Measurements from ENCODE around the gene LHPP. TPM values are rescaled to one million over a fixed set of nuclear protein-coding genes. Genes with fewer than 3 reads are reported as not detected.

The LHPP gene
- total RNA-seq, 1 experiment from 2014 or later = 17.3 TPM

GRCh38 chr10:124622866-124623536 lies 161.4 kb downstream of the LHPP start:
- DNase-seq (ENCODE audit: low spot score) = no peak
- in situ Hi-C loops (cut with HindIII; ENCODE audit: low sequenced_read_pairs) = no loop called here

DNA sequence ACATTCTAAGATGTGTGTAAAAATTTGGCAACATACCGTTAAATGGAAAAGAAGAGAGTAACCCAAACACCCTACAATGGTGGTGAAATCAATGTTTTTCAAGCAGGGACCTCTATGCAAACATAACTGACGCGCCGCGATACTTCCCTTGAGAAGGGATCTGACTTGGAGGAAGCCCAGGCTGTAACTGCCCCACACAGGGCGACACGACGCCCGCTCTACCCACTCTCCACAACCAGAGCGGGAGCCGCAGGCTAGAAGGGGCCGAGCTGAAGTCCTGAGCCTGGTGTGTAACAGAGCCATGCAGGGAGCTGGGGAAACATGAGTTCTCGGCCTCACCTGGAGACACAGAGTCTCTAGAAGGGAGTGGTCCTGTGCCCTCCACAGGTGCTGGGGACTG lies 162.4 kb downstream of the LHPP start:
- no peak for DNase-seq (ENCODE audit: low spot score)
- in situ Hi-C loops (cut with HindIII; ENCODE audit: low sequenced_read_pairs) = no loop called here

GRCh38 chr10:124624466-124624865 lies 162.8 kb downstream of the LHPP start:
- no peak for DNase-seq (ENCODE audit: low spot score)
- in situ Hi-C loops (cut with HindIII; ENCODE audit: low sequenced_read_pairs) = no loop called here

GRCh38 chr10:124624895-124625294 lies 163.3 kb downstream of the LHPP start:
- no peak for DNase-seq (ENCODE audit: low spot score)
- in situ Hi-C loops (cut with HindIII; ENCODE audit: low sequenced_read_pairs) = no loop called here

DNA sequence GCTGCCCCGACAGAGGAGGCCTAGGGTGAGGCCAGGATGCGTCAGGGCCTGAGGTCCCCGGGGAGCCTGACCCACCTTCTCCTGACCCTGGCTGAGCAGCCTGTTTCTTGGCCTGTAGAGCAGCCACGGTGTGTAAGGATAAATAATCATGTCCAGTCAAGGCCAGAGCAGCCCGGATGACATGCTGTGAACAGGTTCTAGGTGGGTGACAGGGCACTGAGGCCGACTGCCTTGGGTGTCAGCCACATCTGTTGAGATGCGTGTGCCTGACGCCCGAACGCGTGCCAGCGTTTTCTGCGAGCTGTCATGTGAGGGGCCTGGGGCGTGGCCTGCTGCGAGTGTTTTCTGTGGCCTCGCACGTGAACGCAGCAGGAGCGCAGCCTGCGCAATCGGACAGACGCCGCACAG lies 164.2 kb downstream of the LHPP start:
- in situ Hi-C loops (cut with HindIII; ENCODE audit: low sequenced_read_pairs) = no loop called here

DNA sequence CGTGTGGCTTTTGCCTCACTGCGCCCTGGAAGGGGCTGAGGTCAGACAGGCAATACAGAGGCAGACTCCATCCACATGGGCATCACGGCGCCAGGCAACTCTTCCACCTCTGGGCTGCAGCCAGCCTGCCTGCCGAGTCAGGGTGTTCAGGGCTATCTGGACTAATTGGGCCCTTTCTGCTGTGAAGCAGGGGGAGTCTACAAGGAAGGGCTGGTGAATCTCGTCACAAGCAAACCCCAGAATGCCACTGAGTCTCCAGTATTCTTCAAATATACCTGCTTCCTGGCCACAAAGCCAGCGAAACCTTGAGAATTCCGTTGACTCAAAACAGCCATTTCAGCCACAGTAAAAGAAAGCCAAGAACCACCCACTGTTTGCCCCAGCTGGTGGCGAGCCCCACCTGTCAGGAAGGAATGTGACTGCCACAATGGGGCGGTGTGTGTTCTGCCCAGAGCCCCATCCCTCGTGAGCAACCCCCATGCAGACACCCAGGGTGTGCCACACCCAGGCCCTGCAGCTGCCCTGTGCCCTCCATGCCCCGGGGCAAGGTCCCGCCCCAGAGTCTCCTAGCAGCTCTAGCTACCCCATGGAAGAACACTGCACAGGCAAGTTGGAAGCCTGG lies 165.2 kb downstream of the LHPP start:
- in situ Hi-C loops (cut with HindIII; ENCODE audit: low sequenced_read_pairs) = no loop called here
- DNase-seq (ENCODE audit: low spot score) = no peak

More for the DNA sequence above, 164.2 kb downstream of the LHPP start:
- DNase-seq (ENCODE audit: low spot score) = no peak

DNA sequence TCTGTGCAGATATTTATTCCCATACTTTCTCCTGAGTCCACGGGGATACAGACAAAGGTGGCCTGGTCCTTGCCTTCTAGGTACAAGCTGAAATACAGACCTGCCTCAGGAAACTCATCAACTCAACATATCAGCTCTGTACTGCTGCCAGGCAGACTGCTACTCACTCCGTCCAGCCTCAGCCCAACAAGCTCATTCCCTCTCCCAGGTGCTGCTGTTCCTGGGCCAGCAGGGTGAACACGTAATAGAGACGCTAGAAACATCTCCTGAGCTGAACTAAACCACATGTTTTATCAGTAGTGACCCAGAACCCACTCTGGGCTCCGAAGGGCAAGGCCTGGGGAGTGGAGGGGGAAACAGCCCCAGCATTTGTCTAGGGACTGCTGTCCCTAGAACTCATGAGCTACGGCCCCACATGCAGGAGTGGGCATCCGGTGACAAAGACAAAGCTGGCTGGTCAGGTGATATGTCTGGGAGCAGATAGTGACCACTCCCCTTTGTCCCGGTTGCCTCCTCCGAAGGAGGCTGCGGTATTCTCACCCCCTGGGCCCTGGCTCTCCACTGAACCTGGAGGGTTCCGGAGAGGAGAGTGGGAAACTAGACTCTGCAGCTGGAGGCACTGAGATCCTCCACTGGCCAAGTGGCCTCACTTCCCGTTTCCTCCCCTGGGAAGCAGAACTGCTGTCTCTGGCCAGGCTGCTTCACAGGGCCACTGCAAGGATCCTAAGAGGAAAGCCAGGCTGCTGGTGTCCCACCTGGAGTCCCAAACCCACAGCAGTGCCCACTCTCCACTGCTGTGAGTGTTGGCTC lies 166.4 kb downstream of the LHPP start:
- in situ Hi-C loops (cut with HindIII; ENCODE audit: low sequenced_read_pairs) = no loop called here
- no peak for DNase-seq (ENCODE audit: low spot score)

DNA sequence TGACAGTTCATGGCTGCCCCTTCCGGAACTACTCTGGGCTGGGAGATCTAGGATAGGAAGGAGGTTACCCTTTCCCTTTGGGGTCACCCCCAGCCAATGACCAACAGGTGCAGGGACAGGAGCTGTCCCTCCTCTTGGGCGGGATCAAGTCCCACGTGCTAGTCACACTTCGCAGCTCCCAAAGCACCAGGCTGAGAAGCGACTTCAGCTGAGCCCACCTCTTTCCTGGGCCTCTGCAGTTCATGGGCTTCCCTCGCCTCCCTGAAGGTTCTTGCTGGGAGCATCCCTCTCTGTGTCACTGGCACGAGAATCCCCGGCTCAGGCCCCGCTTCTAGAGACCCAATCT lies 167.0 kb downstream of the LHPP start:
- in situ Hi-C loops (cut with HindIII; ENCODE audit: low sequenced_read_pairs) = no loop called here
- DNase-seq (ENCODE audit: low spot score) = no peak

- in situ Hi-C loops (cut with HindIII; ENCODE audit: low sequenced_read_pairs) = no loop called here
Observed at GRCh38 chr10:124629415-124629814, 167.8 kb downstream of the LHPP start.

DNA sequence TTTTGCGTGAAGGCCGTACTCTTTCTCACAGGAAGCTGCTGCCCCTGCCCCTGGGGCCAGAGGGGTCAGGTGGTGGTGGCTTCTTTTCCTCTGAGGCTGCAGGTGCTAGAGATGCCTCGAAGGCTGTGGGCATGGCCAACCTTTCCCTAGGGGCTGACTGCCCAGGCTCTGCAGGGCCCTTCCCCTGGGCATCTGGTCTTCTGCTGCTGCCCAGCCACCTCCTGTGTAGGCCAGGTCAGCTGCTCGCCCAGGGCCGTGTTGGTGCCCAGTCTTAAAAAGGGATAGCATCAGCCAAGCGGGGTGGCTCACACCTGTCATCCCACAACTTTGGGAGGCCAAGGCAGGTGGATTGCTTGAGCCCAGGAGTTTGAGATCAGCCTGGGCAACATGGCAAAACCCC lies 168.2 kb downstream of the LHPP start:
- DNase-seq (ENCODE audit: low spot score) = no peak
- in situ Hi-C loops (cut with HindIII; ENCODE audit: low sequenced_read_pairs) = no loop called here

More at GRCh38 chr10:124629415-124629814, 167.8 kb downstream of the LHPP start:
- peak; percentile 69 for DNase-seq (ENCODE audit: low spot score)

GRCh38 chr10:124630551-124630950 lies 168.9 kb downstream of the LHPP start:
- DNase-seq (ENCODE audit: low spot score) = peak; percentile 95
- in situ Hi-C loops (cut with HindIII; ENCODE audit: low sequenced_read_pairs) = no loop called here

- DNase-seq (ENCODE audit: low spot score) = peak; percentile 91
- in situ Hi-C loops (cut with HindIII; ENCODE audit: low sequenced_read_pairs) = no loop called here
Observed at GRCh38 chr10:124632064-124632531, 170.5 kb downstream of the LHPP start.

- in situ Hi-C loops (cut with HindIII; ENCODE audit: low sequenced_read_pairs) = no loop called here
- DNase-seq (ENCODE audit: low spot score) = no peak
Observed at GRCh38 chr10:124632566-124632965, 170.9 kb downstream of the LHPP start.

DNA sequence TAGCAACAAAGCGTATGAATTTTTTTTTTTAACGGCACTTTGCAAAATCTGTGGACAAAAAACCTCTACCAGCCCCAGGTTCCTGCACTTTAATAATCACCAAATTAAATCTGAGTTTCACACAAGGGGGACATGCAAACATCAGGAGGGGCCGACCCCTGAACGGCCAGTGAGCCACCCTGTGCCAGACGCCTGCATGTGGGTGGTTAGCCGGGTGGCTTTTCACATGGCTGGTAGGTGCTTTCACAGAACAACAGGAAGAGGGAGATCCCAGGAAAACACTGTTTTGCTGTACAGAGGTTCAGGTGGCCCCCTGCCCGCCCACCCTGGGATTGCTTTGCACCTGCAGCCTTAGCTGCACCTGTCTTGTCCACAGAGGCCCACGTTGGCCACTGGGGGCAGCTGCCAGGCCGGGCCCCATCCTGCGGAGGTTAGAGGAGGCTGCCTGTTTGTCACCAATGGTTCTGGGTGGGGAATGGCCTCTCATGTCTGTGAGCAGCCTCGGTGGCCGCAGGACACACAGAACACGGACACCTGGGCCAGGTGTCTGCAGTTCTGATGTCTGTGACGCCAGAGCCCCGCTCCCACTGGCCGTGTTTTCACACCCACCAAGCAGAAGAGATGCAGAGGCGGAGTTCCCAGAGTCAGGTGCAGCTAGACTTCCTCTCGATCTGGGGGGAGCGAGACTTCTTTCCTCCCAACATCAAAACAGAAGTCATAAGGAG lies 174.8 kb downstream of the LHPP start:
- DNase-seq (ENCODE audit: low spot score) = no peak
- in situ Hi-C loops (cut with HindIII; ENCODE audit: low sequenced_read_pairs) = no loop called here

GRCh38 chr10:124637091-124637700 lies 175.6 kb downstream of the LHPP start:
- in situ Hi-C loops (cut with HindIII; ENCODE audit: low sequenced_read_pairs) = no loop called here
- no peak for DNase-seq (ENCODE audit: low spot score)

- no peak for DNase-seq (ENCODE audit: low spot score)
- in situ Hi-C loops (cut with HindIII; ENCODE audit: low sequenced_read_pairs) = no loop called here
Observed at GRCh38 chr10:124637746-124638145, 176.1 kb downstream of the LHPP start.

DNA sequence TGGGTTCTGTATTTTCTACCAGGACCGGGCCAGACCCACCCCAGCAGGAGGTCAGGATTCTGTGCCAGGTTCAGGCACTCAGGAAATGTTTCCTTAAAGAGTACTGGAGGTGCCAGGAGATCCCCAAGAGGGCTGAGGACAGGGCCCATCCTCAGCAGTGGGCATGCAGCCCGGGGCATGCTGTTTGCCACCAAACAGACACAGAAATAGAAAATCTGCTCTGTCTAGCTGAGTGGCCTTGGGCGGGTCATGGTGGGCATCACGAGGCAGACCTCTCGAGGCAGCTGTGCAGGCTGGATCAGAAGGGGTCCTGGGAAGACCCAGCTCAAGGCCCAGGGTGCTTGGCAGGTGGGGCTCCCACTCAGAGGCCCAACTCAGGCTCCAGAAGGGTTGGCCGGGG lies 177.6 kb downstream of the LHPP start:
- in situ Hi-C loops (cut with HindIII; ENCODE audit: low sequenced_read_pairs) = no loop called here
- no peak for DNase-seq (ENCODE audit: low spot score)

GRCh38 chr10:124639646-124640045 lies 178.0 kb downstream of the LHPP start:
- DNase-seq (ENCODE audit: low spot score) = no peak
- in situ Hi-C loops (cut with HindIII; ENCODE audit: low sequenced_read_pairs) = no loop called here

DNA sequence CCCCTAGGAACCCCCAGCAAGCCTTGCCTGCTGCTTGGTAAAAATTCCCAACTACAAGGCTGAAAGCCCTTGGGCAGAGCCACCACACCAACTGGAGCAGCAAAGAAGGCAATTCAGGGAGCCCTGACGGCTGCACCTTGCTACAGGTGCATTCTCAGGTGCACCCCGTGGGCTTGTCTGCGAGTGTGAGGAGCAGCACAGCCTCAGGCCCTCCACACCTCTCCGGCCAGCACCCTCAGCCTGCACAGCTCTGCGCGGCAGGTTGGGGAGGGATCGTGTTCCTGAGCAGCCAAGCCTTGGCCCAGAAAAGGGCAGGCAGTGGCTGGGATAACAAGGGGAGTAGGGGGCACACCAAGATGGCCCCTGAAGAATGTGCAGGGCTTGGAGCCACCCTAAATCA lies 178.4 kb downstream of the LHPP start:
- in situ Hi-C loops (cut with HindIII; ENCODE audit: low sequenced_read_pairs) = no loop called here

More for the DNA sequence above, 178.4 kb downstream of the LHPP start:
- DNase-seq (ENCODE audit: low spot score) = no peak

All from G401 (cell line).